Thoracic aorta endothelial cell (primary cell): ENCODE data around the gene GSTA3. TPM values are rescaled to one million over a fixed set of nuclear protein-coding genes. Genes with fewer than 3 reads are reported as not detected.

ENCODE experiments used
- total RNA-seq: library from RNA; depleted of rRNA; stranded (reverse); fragments of >200 nt; gene quantifications from 2 replicates; pipeline ENCODE4 v1.2.3, GENCODE V29; 2012

GSTA3 gene
- total RNA-seq: not detected in 2 replicates

DNA sequence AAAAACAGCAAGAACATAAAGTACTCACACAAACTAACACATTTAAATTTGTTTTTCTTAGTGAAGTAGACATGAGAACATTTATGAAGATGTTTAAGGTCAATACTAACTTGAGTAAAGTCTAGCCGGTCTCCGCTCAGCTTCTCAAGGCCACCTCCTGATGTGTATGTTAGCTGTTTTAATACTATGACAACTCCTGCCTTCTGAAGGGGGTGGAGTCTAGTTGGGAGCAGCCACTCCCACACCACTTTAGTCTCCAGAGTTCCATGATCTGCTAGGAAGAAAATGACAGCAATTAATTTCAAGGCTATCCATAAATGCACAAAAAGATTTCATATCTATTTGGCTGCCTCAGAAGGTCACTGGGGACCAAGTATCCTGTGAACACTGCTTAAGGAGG lies at the start of gene GSTA3:
GSTA3 (minus strand) TSS at position 168 of the 400 bp plus-strand sequence. CDS start 3,864 bp downstream, outside the sequence.

Other genes starting within 250 kb of the GSTA3 start
- 24.2 and 27.3 TPM in 2 replicates for gene TMEM14A, start 238.6 kb downstream of the GSTA3 start, total RNA-seq
- not detected in 2 replicates for gene GSTA2, start 146.2 kb downstream of the GSTA3 start, total RNA-seq
- gene GSTA1, start 105.9 kb downstream of the GSTA3 start, total RNA-seq: not detected in 2 replicates
- gene GSTA5, start 68.9 kb downstream of the GSTA3 start, total RNA-seq: not detected in 2 replicates
- 23.3 and 24.7 TPM in 2 replicates for gene GSTA4, start 85.6 kb upstream of the GSTA3 start, total RNA-seq
- gene CILK1, start 152.1 kb upstream of the GSTA3 start, total RNA-seq: 12.9 and 16.4 TPM in 2 replicates
- gene FBXO9, start 155.7 kb upstream of the GSTA3 start, total RNA-seq: 42.4 and 44.5 TPM in 2 replicates
- not detected in 2 replicates for gene GCM1, start 239.1 kb upstream of the GSTA3 start, total RNA-seq